SJCRH30 (cell line): ENCODE measurements around the gene PPM1N. TPM values are rescaled to one million over a fixed set of nuclear protein-coding genes. Genes with fewer than 3 reads are reported as not detected.

Experiments
- DNase-seq, 2 experiments: peaks; one replicate each; pipeline ENCODE4 v3.0.0-alpha.2; 2015 to 2020
- H3K27ac ChIP-seq: fragments of 250-450 bp; sonication (Bioruptor Pico); 2 replicates; pipeline ENCODE4 v1.5.1; 2020; ENCODE audit warnings: mild to moderate bottlenecking, moderate library complexity
- H3K27me3 ChIP-seq: fragments of 250-450 bp; sonication (Bioruptor Pico); 2 replicates; pipeline ENCODE4 v1.5.1; 2020; ENCODE audit warnings: mild to moderate bottlenecking, moderate library complexity
- H3K36me3 ChIP-seq: fragments of 250-450 bp; sonication (Bioruptor Pico); 2 replicates; pipeline ENCODE4 v1.5.1; 2020; ENCODE audit warnings: mild to moderate bottlenecking, moderate library complexity
- H3K4me1 ChIP-seq: fragments of 250-450 bp; sonication (Bioruptor Pico); 2 replicates; pipeline ENCODE4 v1.5.1; 2020; ENCODE audit warnings: mild to moderate bottlenecking, moderate library complexity
- H3K4me3 ChIP-seq: fragments of 250-450 bp; sonication (Bioruptor Pico); 2 replicates; pipeline ENCODE4 v1.5.1; 2020; ENCODE audit warnings: mild to moderate bottlenecking, moderate library complexity
- H3K9me3 ChIP-seq: fragments of 250-450 bp; sonication (Bioruptor Pico); replicated peaks from 2 replicates; pipeline ENCODE4 v1.5.1; 2020; ENCODE audit warnings: mild to moderate bottlenecking, moderate library complexity
- total RNA-seq: library from RNA; depleted of rRNA; stranded (reverse); fragments of >200 nt; shearing (Covaris generic); gene quantifications from 2 replicates; pipeline ENCODE4 v1.2.3, GENCODE V29; 2014; rRNA removed

PPM1N gene
- total RNA-seq, 1 experiment from 2014 or later, result 1.0 TPM

- no peaks in the 10 kb centered on the region for H3K4me1 ChIP-seq
- DNase-seq, result no peak
- no peak overlapping the region for H3K4me3 ChIP-seq
- H3K27me3 ChIP-seq, result no peaks in the 10 kb centered on the region
- H3K36me3 ChIP-seq, result no peaks in the 10 kb centered on the region
- no peak overlapping the region for H3K27ac ChIP-seq
- no peaks in the 10 kb centered on the region for H3K9me3 ChIP-seq
These were observed 49.0 kb downstream of the PPM1N start for GRCh38 chr19:45547211-45547770.

DNA sequence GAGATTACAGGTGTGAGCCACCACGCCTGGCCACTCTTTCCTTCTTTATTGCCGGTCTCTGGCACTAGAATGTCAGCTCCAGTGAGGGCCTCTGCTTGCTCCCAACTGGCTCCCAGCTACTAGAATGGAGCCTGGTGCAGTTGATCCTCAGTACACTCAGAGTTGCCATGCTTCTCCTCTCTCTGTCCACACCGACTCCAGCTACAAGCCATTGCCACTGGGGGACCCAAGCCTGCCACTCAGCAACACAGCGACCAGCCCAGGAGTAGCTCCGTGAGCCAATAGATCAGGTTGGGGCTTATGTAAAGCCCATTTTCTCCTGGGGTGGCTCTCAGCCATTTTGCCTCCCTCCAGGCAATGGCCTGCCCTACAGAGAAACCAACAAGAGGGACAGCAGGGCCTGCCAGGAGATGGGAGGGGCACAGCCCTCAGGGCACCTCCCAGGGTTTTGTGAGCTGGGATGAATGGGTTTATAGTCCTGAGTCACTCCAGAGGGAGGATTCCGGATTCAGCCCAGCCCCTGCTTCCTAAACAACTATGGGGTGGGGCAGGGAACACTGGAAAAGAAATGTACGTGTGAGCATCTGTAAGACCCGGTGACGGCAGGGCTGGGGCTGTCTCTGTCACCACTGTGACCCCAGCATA, 49.8 kb downstream of the PPM1N start:
- H3K36me3 ChIP-seq, result no peaks in the 10 kb centered on the region; the same call in 1 of the 2 replicates
- no peaks in the 10 kb centered on the region for H3K27me3 ChIP-seq
- H3K27ac ChIP-seq, result no peak overlapping the region
- no peaks in the 10 kb centered on the region for H3K9me3 ChIP-seq
- DNase-seq, result no peak
- no peak overlapping the region for H3K4me3 ChIP-seq
- no peaks in the 10 kb centered on the region for H3K4me1 ChIP-seq

Other genes with a start within 250 kb of the PPM1N start
- gene MARK4, start 247.2 kb upstream of the PPM1N start, total RNA-seq, result 16.5 and 16.8 TPM in 2 replicates
- gene CKM, start 175.6 kb upstream of the PPM1N start, total RNA-seq, result 3.9 and 4.6 TPM in 2 replicates
- not detected in 2 replicates for gene KLC3, start 157.7 kb upstream of the PPM1N start, total RNA-seq
- gene ERCC2, start 127.9 kb upstream of the PPM1N start, total RNA-seq, result 24.2 and 27.7 TPM in 2 replicates
- gene PPP1R13L, start 93.4 kb upstream of the PPM1N start, total RNA-seq, result 2.4 and 3.2 TPM in 2 replicates
- gene POLR1G, start 91.8 kb upstream of the PPM1N start, total RNA-seq, result 20.9 and 21.8 TPM in 2 replicates
- 29.7 and 32.3 TPM in 2 replicates for gene ERCC1, start 74.5 kb upstream of the PPM1N start, total RNA-seq
- gene FOSB, start 30.4 kb upstream of the PPM1N start, total RNA-seq, result 0.35 and 0.40 TPM in 2 replicates
- gene RTN2, start 1.4 kb upstream of the PPM1N start, total RNA-seq, result 29.3 and 30.9 TPM in 2 replicates
- 43.8 and 48.8 TPM in 2 replicates for gene VASP, start 9.0 kb downstream of the PPM1N start, total RNA-seq
- gene OPA3, start 86.4 kb downstream of the PPM1N start, total RNA-seq, result 8.6 and 9.9 TPM in 2 replicates
- 0.14 and 0.18 TPM in 2 replicates for gene GPR4, start 103.8 kb downstream of the PPM1N start, total RNA-seq
- 3.0 and 5.8 TPM in 2 replicates for gene EML2, start 141.0 kb downstream of the PPM1N start, total RNA-seq
- gene GIPR, start 169.8 kb downstream of the PPM1N start, total RNA-seq, result 0.12 and 0.38 TPM in 2 replicates
- gene SNRPD2, start 193.5 kb downstream of the PPM1N start, total RNA-seq, result 434 and 487 TPM in 2 replicates
- 9.8 and 10.6 TPM in 2 replicates for gene QPCTL, start 194.2 kb downstream of the PPM1N start, total RNA-seq
- gene FBXO46, start 232.5 kb downstream of the PPM1N start, total RNA-seq, result 9.3 and 10.8 TPM in 2 replicates
- 0.08 TPM in 1 of 2 replicates, not detected in the other for gene MEIOSIN, start 235.0 kb downstream of the PPM1N start, total RNA-seq